Measurements from ENCODE around the gene LAGE3.

LAGE3 gene

DNA sequence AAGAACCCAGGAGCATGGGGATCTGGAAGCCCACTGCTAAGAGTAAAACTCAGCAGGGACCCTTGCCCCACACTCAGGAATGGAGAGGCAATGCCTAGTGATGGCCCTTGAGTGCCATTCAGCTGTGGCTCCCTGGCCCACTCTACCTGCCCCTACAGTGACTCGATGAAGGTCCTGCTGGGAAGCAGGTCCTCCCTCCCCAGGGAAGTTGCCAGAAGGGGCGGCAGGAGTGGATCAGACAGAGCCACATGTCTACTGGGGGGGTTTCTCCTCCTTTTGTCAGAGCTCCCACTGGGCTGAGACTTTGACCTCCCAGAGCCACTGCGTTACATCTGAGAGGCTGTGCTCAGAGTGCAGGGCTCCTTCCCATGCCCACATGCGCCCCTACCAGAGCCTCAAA lies 10.1 kb upstream of the LAGE3 start:
- Histone ChIP-seq H3K9me3 (ENCODE audit: low read length) (no peaks in the 10 kb centered on the region), H2AFZ (ENCODE audit: low read depth, low read length) (no peak overlapping the region), H3K4me3 (ENCODE audit: low read length) (no peak overlapping the region), H3K27me3 (ENCODE audit: insufficient read depth, low read length) (peaks cover 2% of the 10 kb centered on the region), H3K4me1 (ENCODE audit: insufficient read depth, low read length) (peaks cover 5% of the 10 kb centered on the region), H3K36me3 (ENCODE audit: insufficient read depth, low read length) (no peaks in the 10 kb centered on the region)

GRCh38 chrX:154488336-154489075 lies 9.4 kb upstream of the LAGE3 start:
- no peak overlapping the region for H2AFZ ChIP-seq (ENCODE audit: low read depth, low read length)
- no peak overlapping the region for H3K4me3 ChIP-seq (ENCODE audit: low read length)
- H3K36me3 ChIP-seq (ENCODE audit: insufficient read depth, low read length), result no peaks in the 10 kb centered on the region
- H3K27me3 ChIP-seq (ENCODE audit: insufficient read depth, low read length), result peaks cover 2% of the 10 kb centered on the region
- peaks cover 5% of the 10 kb centered on the region for H3K4me1 ChIP-seq (ENCODE audit: insufficient read depth, low read length)
- no peaks in the 10 kb centered on the region for H3K9me3 ChIP-seq (ENCODE audit: low read length)

GRCh38 chrX:154487518-154488290 lies 8.6 kb upstream of the LAGE3 start:
- no peaks in the 10 kb centered on the region for H3K27me3 ChIP-seq (ENCODE audit: insufficient read depth, low read length)
- peaks cover 5% of the 10 kb centered on the region for H3K4me1 ChIP-seq (ENCODE audit: insufficient read depth, low read length)
- H3K36me3 ChIP-seq (ENCODE audit: insufficient read depth, low read length), result no peaks in the 10 kb centered on the region
- no peak overlapping the region for H2AFZ ChIP-seq (ENCODE audit: low read depth, low read length)
- no peaks in the 10 kb centered on the region for H3K9me3 ChIP-seq (ENCODE audit: low read length)
- no peak overlapping the region for H3K4me3 ChIP-seq (ENCODE audit: low read length)

GRCh38 chrX:154486396-154487207 lies 7.5 kb upstream of the LAGE3 start, which contains the start of gene UBL4A:
Gene UBL4A (minus strand): TSS chrX:154486615. CDS start chrX:154486584, 31 bp downstream.
- H3K36me3 ChIP-seq (ENCODE audit: insufficient read depth, low read length), result no peaks in the 10 kb centered on the region
- H3K9me3 ChIP-seq (ENCODE audit: low read length), result no peaks in the 10 kb centered on the region
- peaks cover 5% of the 10 kb centered on the region for H3K4me1 ChIP-seq (ENCODE audit: insufficient read depth, low read length)
- H3K4me3 ChIP-seq (ENCODE audit: low read length), result no peak within 1 kb of the TSS
- H2AFZ ChIP-seq (ENCODE audit: low read depth, low read length), result no peak within 1 kb of the TSS
- no peaks in the 10 kb centered on the region for H3K27me3 ChIP-seq (ENCODE audit: insufficient read depth, low read length)

DNA sequence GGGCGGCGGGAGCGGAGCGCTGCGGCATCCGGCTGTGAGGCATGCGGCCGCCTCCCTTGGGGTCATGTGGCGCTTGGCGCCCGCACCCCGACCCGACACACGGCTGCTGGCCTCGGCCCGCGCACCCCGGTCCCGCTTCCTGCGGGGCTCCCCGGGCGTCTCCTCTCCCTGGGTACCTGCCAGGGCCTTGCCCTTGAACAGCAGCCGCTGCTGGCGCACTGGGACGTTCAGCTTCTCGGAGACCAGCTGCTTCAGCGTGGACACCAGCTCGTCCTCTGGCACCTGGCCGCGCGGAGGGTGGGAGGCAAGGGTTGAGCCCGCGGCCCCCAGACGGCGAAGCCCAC lies 6.9 kb upstream of the LAGE3 start:
- H2AFZ ChIP-seq (ENCODE audit: low read depth, low read length), result no peak overlapping the region
- no peaks in the 10 kb centered on the region for H3K27me3 ChIP-seq (ENCODE audit: insufficient read depth, low read length)
- H3K4me3 ChIP-seq (ENCODE audit: low read length), result no peak overlapping the region
- H3K4me1 ChIP-seq (ENCODE audit: insufficient read depth, low read length), result peaks cover 5% of the 10 kb centered on the region
- H3K36me3 ChIP-seq (ENCODE audit: insufficient read depth, low read length), result no peaks in the 10 kb centered on the region
- no peaks in the 10 kb centered on the region for H3K9me3 ChIP-seq (ENCODE audit: low read length)

GRCh38 chrX:154485150-154486051 lies 6.3 kb upstream of the LAGE3 start:
- Histone ChIP-seq H3K4me3 (ENCODE audit: low read length) (no peak overlapping the region), H3K27me3 (ENCODE audit: insufficient read depth, low read length) (no peaks in the 10 kb centered on the region), H3K9me3 (ENCODE audit: low read length) (no peaks in the 10 kb centered on the region), H2AFZ (ENCODE audit: low read depth, low read length) (no peak overlapping the region), H3K36me3 (ENCODE audit: insufficient read depth, low read length) (no peaks in the 10 kb centered on the region), H3K4me1 (ENCODE audit: insufficient read depth, low read length) (peaks cover 5% of the 10 kb centered on the region)

- Histone ChIP-seq H3K9me3 (ENCODE audit: low read length) (no peaks in the 10 kb centered on the region), H3K27me3 (ENCODE audit: insufficient read depth, low read length) (no peaks in the 10 kb centered on the region), H3K4me3 (ENCODE audit: low read length) (no peak overlapping the region), H2AFZ (ENCODE audit: low read depth, low read length) (no peak overlapping the region), H3K4me1 (ENCODE audit: insufficient read depth, low read length) (peaks cover 2% of the 10 kb centered on the region), H3K36me3 (ENCODE audit: insufficient read depth, low read length) (no peaks in the 10 kb centered on the region)
Measured at GRCh38 chrX:154484255-154485149, 5.4 kb upstream of the LAGE3 start.

DNA sequence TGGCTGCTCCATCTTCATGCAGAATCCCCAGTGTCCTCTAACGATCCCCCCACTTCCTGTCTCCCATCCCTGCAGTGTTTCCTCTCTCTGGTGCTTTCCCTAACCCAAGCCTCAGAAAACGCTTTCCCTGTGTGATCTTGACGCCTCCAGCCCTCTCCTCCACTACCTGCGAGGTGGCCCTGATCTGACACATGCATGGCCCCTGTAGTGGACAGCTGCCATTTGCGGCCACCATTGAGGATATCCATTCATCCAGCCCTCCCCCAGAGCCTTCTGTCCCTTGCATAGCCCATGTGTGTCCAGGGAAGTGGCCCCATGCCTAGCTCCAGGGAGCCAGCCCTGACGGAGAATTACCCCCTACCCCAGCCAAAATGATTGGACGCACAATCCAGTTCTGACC lies 4.2 kb upstream of the LAGE3 start:
- Histone ChIP-seq H3K36me3 (ENCODE audit: insufficient read depth, low read length) (no peaks in the 10 kb centered on the region), H3K9me3 (ENCODE audit: low read length) (no peaks in the 10 kb centered on the region), H3K4me1 (ENCODE audit: insufficient read depth, low read length) (no peaks in the 10 kb centered on the region), H2AFZ (ENCODE audit: low read depth, low read length) (no peak overlapping the region), H3K4me3 (ENCODE audit: low read length) (no peak overlapping the region), H3K27me3 (ENCODE audit: insufficient read depth, low read length) (no peaks in the 10 kb centered on the region)

DNA sequence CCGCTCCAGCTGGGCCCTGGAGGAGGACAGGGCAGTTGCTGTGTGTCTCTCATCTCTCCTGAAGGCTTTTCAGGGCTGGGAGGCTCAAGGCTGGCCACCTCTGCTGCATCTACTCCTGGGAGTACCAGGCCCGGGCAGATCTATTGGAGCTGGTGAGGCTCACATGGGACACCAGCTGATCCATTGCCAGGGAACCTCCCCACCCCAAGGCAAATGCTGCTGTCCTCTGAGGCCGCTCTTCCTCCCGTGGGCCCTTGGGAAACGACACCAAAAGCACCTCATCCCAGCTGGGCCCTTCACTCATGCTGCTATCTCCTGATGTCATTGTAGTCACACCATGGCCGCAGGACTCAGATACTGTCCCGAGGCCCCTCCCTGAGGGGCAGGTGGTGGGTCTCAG lies 3.7 kb upstream of the LAGE3 start:
- no peaks in the 10 kb centered on the region for H3K9me3 ChIP-seq (ENCODE audit: low read length)
- no peak overlapping the region for H3K4me3 ChIP-seq (ENCODE audit: low read length)
- H3K4me1 ChIP-seq (ENCODE audit: insufficient read depth, low read length), result peaks cover 5% of the 10 kb centered on the region

GRCh38 chrX:154481911-154482601 lies 3.0 kb upstream of the LAGE3 start:
- Histone ChIP-seq H3K4me1 (ENCODE audit: insufficient read depth, low read length) (peaks cover 6% of the 10 kb centered on the region), H3K4me3 (ENCODE audit: low read length) (no peak overlapping the region), H2AFZ (ENCODE audit: low read depth, low read length) (no peak overlapping the region), H3K27me3 (ENCODE audit: insufficient read depth, low read length) (no peaks in the 10 kb centered on the region), H3K36me3 (ENCODE audit: insufficient read depth, low read length) (no peaks in the 10 kb centered on the region), H3K9me3 (ENCODE audit: low read length) (no peaks in the 10 kb centered on the region)

More for the DNA sequence above, 3.7 kb upstream of the LAGE3 start:
- H2AFZ ChIP-seq (ENCODE audit: low read depth, low read length), result no peak overlapping the region
- no peaks in the 10 kb centered on the region for H3K36me3 ChIP-seq (ENCODE audit: insufficient read depth, low read length)
- no peaks in the 10 kb centered on the region for H3K27me3 ChIP-seq (ENCODE audit: insufficient read depth, low read length)

- Histone ChIP-seq H3K27me3 (ENCODE audit: insufficient read depth, low read length) (no peaks in the 10 kb centered on the region), H3K36me3 (ENCODE audit: insufficient read depth, low read length) (no peaks in the 10 kb centered on the region), H3K4me1 (ENCODE audit: insufficient read depth, low read length) (peaks cover 6% of the 10 kb centered on the region), H3K4me3 (ENCODE audit: low read length) (no peak overlapping the region), H3K9me3 (ENCODE audit: low read length) (no peaks in the 10 kb centered on the region), H2AFZ (ENCODE audit: low read depth, low read length) (no peak overlapping the region)
Measured at GRCh38 chrX:154481195-154481594, 2.1 kb upstream of the LAGE3 start.

All from neuron (in vitro differentiated cells).